ENCODE data around the gene TTC39B. TPM values are rescaled to one million over a fixed set of nuclear protein-coding genes. Genes with fewer than 3 reads are reported as not detected.
A peak's percentile ranks its signal among the peaks of the same experiment; 100 is the strongest.

TTC39B gene
- total RNA-seq, 1 experiment from 2014 or later: 6.0 TPM

DNA sequence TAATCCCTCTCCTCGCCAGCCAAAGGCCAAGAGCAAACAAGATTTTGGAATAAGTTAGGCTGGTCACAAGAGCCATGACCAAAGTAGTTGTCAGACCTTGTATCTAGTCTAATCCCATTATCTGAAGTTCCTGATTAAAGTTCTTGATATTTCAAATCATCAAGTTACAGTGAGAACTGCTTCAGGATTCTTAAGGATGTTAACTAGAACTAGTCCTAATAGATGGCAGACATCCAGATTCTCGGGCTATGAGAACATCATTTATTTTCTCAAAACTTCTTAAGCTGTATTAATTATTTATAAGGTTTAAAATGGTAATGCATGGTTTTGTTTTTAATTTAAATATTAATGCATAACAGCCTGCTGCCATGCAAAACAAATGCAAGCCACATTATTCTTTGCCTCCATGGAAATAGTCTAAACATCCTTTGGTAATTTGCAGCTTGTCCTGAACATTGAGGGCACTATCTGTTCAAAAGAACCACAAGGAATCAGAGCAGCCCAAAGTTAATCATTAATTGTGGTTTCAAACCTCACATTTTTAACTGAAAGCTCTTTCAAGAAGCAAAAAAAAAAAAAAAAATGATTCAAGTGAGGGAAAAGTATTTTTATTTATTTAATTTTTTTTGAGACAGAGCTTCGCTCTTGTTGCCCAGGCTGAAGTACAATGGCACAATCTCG, 95.1 kb downstream of the TTC39B start:
- no peak for DNase-seq
- Mint-ChIP-seq H3K9me3 (ENCODE audit: low read depth, unreplicated experiment) (no peaks in the 10 kb centered on the region), H3K27ac (ENCODE audit: unreplicated experiment) (no peak overlapping the region), H3K4me3 (ENCODE audit: low read depth, unreplicated experiment) (no peak overlapping the region), H3K4me1 (ENCODE audit: low read depth, unreplicated experiment) (no peaks in the 10 kb centered on the region), H3K36me3 (ENCODE audit: insufficient read depth, unreplicated experiment) (no peaks in the 10 kb centered on the region), H3K27me3 (ENCODE audit: unreplicated experiment) (no peaks in the 10 kb centered on the region)
- CTCF ChIA-PET: interaction anchor here (0.5 to 1.1 kb wide), 2 partner anchors 205 to 380 kb away, joined by 3 read pairs; no protein-coding TSS in a partner anchor
- TF ChIP-seq, protein P1, sequence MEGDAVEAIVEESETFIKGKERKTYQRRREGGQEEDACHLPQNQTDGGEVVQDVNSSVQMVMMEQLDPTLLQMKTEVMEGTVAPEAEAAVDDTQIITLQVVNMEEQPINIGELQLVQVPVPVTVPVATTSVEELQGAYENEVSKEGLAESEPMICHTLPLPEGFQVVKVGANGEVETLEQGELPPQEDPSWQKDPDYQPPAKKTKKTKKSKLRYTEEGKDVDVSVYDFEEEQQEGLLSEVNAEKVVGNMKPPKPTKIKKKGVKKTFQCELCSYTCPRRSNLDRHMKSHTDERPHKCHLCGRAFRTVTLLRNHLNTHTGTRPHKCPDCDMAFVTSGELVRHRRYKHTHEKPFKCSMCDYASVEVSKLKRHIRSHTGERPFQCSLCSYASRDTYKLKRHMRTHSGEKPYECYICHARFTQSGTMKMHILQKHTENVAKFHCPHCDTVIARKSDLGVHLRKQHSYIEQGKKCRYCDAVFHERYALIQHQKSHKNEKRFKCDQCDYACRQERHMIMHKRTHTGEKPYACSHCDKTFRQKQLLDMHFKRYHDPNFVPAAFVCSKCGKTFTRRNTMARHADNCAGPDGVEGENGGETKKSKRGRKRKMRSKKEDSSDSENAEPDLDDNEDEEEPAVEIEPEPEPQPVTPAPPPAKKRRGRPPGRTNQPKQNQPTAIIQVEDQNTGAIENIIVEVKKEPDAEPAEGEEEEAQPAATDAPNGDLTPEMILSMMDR (IDR thresholded peaks at IDR 0.05; ENCODE audit: unreplicated experiment): no peak
- BruUV-seq (replicated peaks): no TSS peak
- intact Hi-C loops (cut with micrococcal nuclease; ENCODE audit: unreplicated experiment): loop anchor here (5.0 kb wide), 1 partner anchor 395 kb away; no protein-coding TSS in a partner anchor

DNA sequence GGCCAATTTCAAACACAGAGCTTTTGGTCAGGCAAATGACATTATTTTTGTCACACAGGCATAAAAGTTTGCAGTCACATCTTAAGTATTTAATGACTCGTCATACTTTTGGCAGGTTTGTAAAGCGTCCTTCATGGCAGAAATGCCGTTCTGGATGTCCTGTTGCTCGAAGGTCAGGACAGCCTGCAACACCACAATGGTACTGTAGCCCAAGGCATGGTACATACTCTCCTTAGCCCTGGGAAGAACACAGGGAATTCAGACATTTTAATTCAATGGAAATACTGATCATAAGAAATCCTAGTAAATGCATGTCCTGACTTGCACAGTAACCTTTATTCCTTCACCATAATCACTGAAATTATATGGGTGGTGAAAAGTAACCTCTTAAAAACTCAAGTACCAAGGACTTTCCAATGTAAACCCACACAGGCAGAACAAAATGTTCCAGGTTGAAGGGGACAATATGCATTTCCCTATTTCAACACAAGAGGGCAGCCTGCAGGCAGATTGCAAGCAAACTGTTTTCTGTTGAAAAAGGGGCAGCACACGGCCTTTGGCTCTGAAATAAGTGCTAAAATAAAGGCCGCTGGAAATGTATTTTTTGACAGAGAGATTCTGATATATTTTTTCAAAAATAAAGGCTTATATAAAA, 95.7 kb downstream of the TTC39B start:
- TF ChIP-seq, protein P1 (IDR thresholded peaks at IDR 0.05; ENCODE audit: unreplicated experiment): peak; percentile 55
- BruUV-seq (replicated peaks): no TSS peak
- Mint-ChIP-seq H3K27ac (ENCODE audit: unreplicated experiment) (no peak overlapping the region), H3K9me3 (ENCODE audit: low read depth, unreplicated experiment) (no peaks in the 10 kb centered on the region), H3K27me3 (ENCODE audit: unreplicated experiment) (no peaks in the 10 kb centered on the region), H3K4me3 (ENCODE audit: low read depth, unreplicated experiment) (no peak overlapping the region), H3K36me3 (ENCODE audit: insufficient read depth, unreplicated experiment) (no peaks in the 10 kb centered on the region), H3K4me1 (ENCODE audit: low read depth, unreplicated experiment) (no peaks in the 10 kb centered on the region)
- intact Hi-C loops (cut with micrococcal nuclease; ENCODE audit: unreplicated experiment): loop anchor here (5.0 kb wide), 1 partner anchor 396 kb away; no protein-coding TSS in a partner anchor
- CTCF ChIA-PET: interaction anchor here (0.5 to 1.1 kb wide), 2 partner anchors 205 to 380 kb away, joined by 3 read pairs; no protein-coding TSS in a partner anchor
- DNase-seq: peak; percentile 56

DNA sequence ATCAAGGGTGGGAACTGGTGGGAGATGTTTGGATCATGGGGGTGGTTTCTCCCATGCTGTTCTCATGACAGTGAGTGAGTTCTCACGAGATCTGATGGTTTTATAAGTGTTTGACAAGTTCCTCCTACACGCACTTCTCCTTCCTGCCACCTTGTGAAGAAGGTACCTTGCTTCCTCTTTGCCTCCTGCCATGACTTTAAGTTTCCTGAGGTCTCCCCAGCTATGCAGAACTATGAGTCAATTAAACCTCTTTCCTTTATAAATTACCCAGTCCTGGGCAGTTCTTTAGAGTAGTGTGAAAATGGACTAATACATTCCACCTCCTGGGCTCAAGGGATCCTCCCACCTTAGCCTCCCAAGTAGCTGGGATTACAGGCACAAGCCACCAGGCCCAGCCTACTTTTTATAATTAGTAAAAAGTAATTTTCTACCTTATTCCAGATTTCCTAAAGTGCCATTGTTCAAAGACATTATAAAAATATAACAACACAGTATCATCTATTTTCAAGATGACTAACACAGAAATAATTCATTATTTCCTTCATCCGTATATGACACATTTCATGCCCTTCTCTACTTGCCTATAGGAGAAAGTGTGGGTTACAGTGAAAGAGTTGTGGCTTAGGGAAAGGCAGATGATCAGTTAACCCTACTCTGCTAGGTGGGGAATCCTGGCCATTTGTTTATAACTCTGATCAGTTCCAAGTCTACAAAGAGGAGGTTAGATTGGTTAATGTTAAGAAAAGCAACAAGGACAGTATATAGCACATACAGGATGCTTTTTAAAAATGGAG, 99.9 kb downstream of the TTC39B start:
- TF ChIP-seq, protein P1 (IDR thresholded peaks at IDR 0.05; ENCODE audit: unreplicated experiment): no peak
- intact Hi-C loops (cut with micrococcal nuclease; ENCODE audit: unreplicated experiment): no loop called here
- H3K4me3 Mint-ChIP-seq (ENCODE audit: low read depth, unreplicated experiment): no peak overlapping the region
- no TSS peak for BruUV-seq (replicated peaks)
- H3K4me1 Mint-ChIP-seq (ENCODE audit: low read depth, unreplicated experiment): no peaks in the 10 kb centered on the region
- no peaks in the 10 kb centered on the region for H3K36me3 Mint-ChIP-seq (ENCODE audit: insufficient read depth, unreplicated experiment)
- no peak for DNase-seq
- no peaks in the 10 kb centered on the region for H3K9me3 Mint-ChIP-seq (ENCODE audit: low read depth, unreplicated experiment)
- no peaks in the 10 kb centered on the region for H3K27me3 Mint-ChIP-seq (ENCODE audit: unreplicated experiment)
- H3K27ac Mint-ChIP-seq (ENCODE audit: unreplicated experiment): no peak overlapping the region
- CTCF ChIA-PET: no interaction called here

DNA sequence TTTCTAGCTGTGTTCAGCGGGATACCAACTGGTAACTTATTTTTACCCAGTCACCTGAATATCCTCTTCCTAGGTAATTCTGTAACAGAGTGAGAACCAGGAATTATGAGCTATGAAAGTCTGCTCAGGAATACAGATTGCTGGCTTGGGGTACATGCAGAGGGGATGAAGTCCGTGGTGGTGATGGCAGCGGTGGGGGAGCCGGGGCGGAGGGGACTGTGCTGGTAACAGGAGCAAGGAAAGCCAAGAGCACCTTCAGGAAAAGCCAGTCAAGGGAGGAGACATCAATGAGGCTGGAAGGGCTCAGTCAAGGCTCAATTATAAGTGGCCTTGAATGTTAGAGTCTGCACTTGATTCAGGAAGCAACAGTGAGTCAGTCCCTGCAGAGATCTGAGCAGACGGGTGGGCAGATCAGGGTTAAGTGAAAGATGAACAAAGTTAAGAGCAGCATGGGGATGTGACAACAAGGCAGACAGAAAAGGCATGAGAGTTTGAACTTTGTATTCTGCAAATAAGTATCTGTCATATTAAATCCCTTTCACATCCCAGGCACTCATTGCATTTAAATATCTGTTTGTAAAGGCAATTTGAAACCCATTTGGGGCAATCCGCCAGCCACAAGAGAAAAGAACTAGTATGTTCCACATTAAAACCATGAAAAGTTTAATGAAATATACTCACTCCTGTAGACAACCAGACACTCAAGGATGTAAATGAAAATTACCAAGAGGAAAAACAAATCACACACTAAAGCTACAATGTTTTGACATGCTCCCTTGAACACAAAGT, 101.2 kb downstream of the TTC39B start:
- Mint-ChIP-seq H3K4me1 (ENCODE audit: low read depth, unreplicated experiment) (no peaks in the 10 kb centered on the region), H3K36me3 (ENCODE audit: insufficient read depth, unreplicated experiment) (no peaks in the 10 kb centered on the region), H3K9me3 (ENCODE audit: low read depth, unreplicated experiment) (no peaks in the 10 kb centered on the region), H3K27ac (ENCODE audit: unreplicated experiment) (no peak overlapping the region), H3K27me3 (ENCODE audit: unreplicated experiment) (no peaks in the 10 kb centered on the region), H3K4me3 (ENCODE audit: low read depth, unreplicated experiment) (no peak overlapping the region)
- no peak for DNase-seq
- CTCF ChIA-PET: no interaction called here
- no TSS peak for BruUV-seq (replicated peaks)
- intact Hi-C loops (cut with micrococcal nuclease; ENCODE audit: unreplicated experiment): no loop called here
- TF ChIP-seq, protein P1 (IDR thresholded peaks at IDR 0.05; ENCODE audit: unreplicated experiment): no peak

Measured in Calu3 (cell line).